Activated CD8-positive, alpha-beta T cell treated with anti-CD3 and anti-CD28 coated beads for 36 hours (primary cell): ENCODE data around the gene SLC26A2. TPM values are rescaled to one million over a fixed set of nuclear protein-coding genes. Genes with fewer than 3 reads are reported as not detected.

ENCODE experiments used
- ATAC-seq: fragments of 200-7000 bp; cut with Tn5 transposase; one replicate; pipeline ENCODE4 v1.10.0; 2021; ENCODE audit warnings: mild to moderate bottlenecking, moderate library complexity
- CTCF ChIA-PET: fragments of 350-600 bp; sonication (Branson Sonifier 250); formaldehyde crosslinking; loops from one replicate; lab custom pipeline; 2021; ENCODE audit warnings: antibody characterized with exemption; lab: Charles Lee
- POLR2A ChIA-PET: fragments of 350-600 bp; sonication (Branson Sonifier 250); formaldehyde crosslinking; loops from one replicate; lab custom pipeline; 2021; ENCODE audit warnings: antibody characterized with exemption; lab: Charles Lee
- DNase-seq: peaks from one replicate; pipeline ENCODE4 v3.0.0-alpha.2; 2020
- H3K27ac Mint-ChIP-seq: one replicate; pipeline ENCODE4 v1.8.0; 2021; ENCODE audit warnings: mild to moderate bottlenecking, mixed read lengths
- H3K27me3 Mint-ChIP-seq: one replicate; pipeline ENCODE4 v1.8.0; 2021; ENCODE audit warnings: mixed read lengths
- H3K36me3 Mint-ChIP-seq: one replicate; pipeline ENCODE4 v1.8.0; 2021; ENCODE audit warnings: low read depth, mixed read lengths
- H3K4me1 Mint-ChIP-seq: one replicate; pipeline ENCODE4 v1.8.0; 2021; ENCODE audit warnings: low read depth, mixed read lengths
- H3K4me3 Mint-ChIP-seq: one replicate; pipeline ENCODE4 v1.8.0; 2021; ENCODE audit warnings: mild to moderate bottlenecking, moderate library complexity, mixed read lengths
- H3K9me3 Mint-ChIP-seq: one replicate; pipeline ENCODE4 v1.8.0; 2021; ENCODE audit warnings: mixed read lengths
- CTCF ChIP-seq: fragments of 200-600 bp; IDR thresholded peaks from one replicate; pipeline ENCODE4 v1.8.0; 2022; ENCODE audit warnings: antibody characterized with exemption, mild to moderate bottlenecking
- intact Hi-C: fragments of 100-400 bp; cut with micrococcal nuclease; formaldehyde crosslinking; loops from one replicate; pipeline ENCODE4 v1.10.0; 2022
- total RNA-seq, 2 experiments: library from RNA; stranded (reverse); gene quantifications; one replicate each; pipeline ENCODE4 v1.2.3, GENCODE V29; 2021

The SLC26A2 gene
- total RNA-seq, 2 experiments from 2014 or later: 5.0 to 5.3 TPM

GRCh38 chr5:149961186-149961685 is 678 bp downstream of the SLC26A2 start:
- peaks cover 6% of the 10 kb centered on the region for H3K36me3 Mint-ChIP-seq
- H3K4me3 Mint-ChIP-seq: peak overlapping the region; percentile 95
- ChIA-PET POLR2A (interaction anchor here (0.7 to 5.5 kb wide), 6 partner anchors 8 to 309 kb away, joined by 3 to 36 read pairs (median 4); partner anchors contain the start of genes HMGXB3 and TIGD6), CTCF (interaction anchor here (0.6 to 7.9 kb wide), 15 partner anchors 10 to 325 kb away, joined by 3 to 81 read pairs (median 10); partner anchors contain the start of gene PPARGC1B)
- no peak for TF ChIP-seq CTCF
- peak overlapping the region; percentile 50 for H3K27ac Mint-ChIP-seq
- ATAC-seq (no peak), DNase-seq (no peak)
- no peaks in the 10 kb centered on the region for H3K9me3 Mint-ChIP-seq
- intact Hi-C loops: loop anchor here (10.0 kb wide), 1 partner anchor 326 kb away; no protein-coding TSS in a partner anchor
- H3K27me3 Mint-ChIP-seq: no peaks in the 10 kb centered on the region
- H3K4me1 Mint-ChIP-seq: peaks cover 35% of the 10 kb centered on the region

- DNase-seq: peak; percentile 12
- CTCF ChIA-PET: interaction anchor here (0.6 to 7.9 kb wide), 23 partner anchors 9 to 329 kb away, joined by 3 to 81 read pairs (median 6); partner anchors contain the start of genes HMGXB3 and TIGD6
Observed at GRCh38 chr5:149961957-149962409, 1.4 kb downstream of the SLC26A2 start.

GRCh38 chr5:149962601-149963300 is 2.2 kb downstream of the SLC26A2 start:
- Mint-ChIP-seq H3K27me3 (no peaks in the 10 kb centered on the region), H3K27ac (peak overlapping the region; percentile 11), H3K4me3 (no peak overlapping the region), H3K9me3 (no peaks in the 10 kb centered on the region), H3K36me3 (peaks cover 6% of the 10 kb centered on the region), H3K4me1 (peaks cover 37% of the 10 kb centered on the region)
- DNase-seq (no peak), ATAC-seq (no peak)
- ChIA-PET CTCF (interaction anchor here (0.9 to 7.9 kb wide), 23 partner anchors 8 to 330 kb away, joined by 3 to 81 read pairs (median 6); partner anchors contain the start of genes HMGXB3 and TIGD6), POLR2A (interaction anchor here (0.5 to 5.5 kb wide), 3 partner anchors 13 to 37 kb away, joined by 3 to 36 read pairs (median 3); partner anchors contain the start of genes HMGXB3 and TIGD6)
- TF ChIP-seq CTCF: no peak
- intact Hi-C loops: loop anchor here (10.0 kb wide), 1 partner anchor 328 kb away; no protein-coding TSS in a partner anchor

More at GRCh38 chr5:149961957-149962409, 1.4 kb downstream of the SLC26A2 start:
- TF ChIP-seq CTCF: peak; percentile 54
- POLR2A ChIA-PET: interaction anchor here (0.7 to 5.5 kb wide), 3 partner anchors 25 to 38 kb away, joined by 3 to 36 read pairs (median 3); partner anchors contain the start of genes HMGXB3 and TIGD6
- intact Hi-C loops: loop anchor here (10.0 kb wide), 1 partner anchor 327 kb away; no protein-coding TSS in a partner anchor
- H3K27me3 Mint-ChIP-seq: no peaks in the 10 kb centered on the region
- H3K36me3 Mint-ChIP-seq: peaks cover 6% of the 10 kb centered on the region
- H3K4me1 Mint-ChIP-seq: peaks cover 35% of the 10 kb centered on the region
- no peaks in the 10 kb centered on the region for H3K9me3 Mint-ChIP-seq
- no peak for ATAC-seq
- H3K4me3 Mint-ChIP-seq: peak overlapping the region; percentile 95
- peak overlapping the region; percentile 11 for H3K27ac Mint-ChIP-seq

- Mint-ChIP-seq H3K27me3 (no peaks in the 10 kb centered on the region), H3K36me3 (peaks cover 6% of the 10 kb centered on the region), H3K9me3 (no peaks in the 10 kb centered on the region), H3K4me3 (no peak overlapping the region), H3K27ac (no peak overlapping the region), H3K4me1 (peaks cover 37% of the 10 kb centered on the region)
- ChIA-PET POLR2A (interaction anchor here (0.7 kb wide), 1 partner anchor 22 kb away, joined by 3 read pairs; no protein-coding TSS in a partner anchor), CTCF (interaction anchor here (0.8 to 7.9 kb wide), 6 partner anchors 12 to 311 kb away, joined by 3 to 81 read pairs (median 8); no protein-coding TSS in a partner anchor)
- ATAC-seq (no peak), DNase-seq (no peak)
- intact Hi-C loops: loop anchor here (10.0 kb wide), 1 partner anchor 329 kb away; no protein-coding TSS in a partner anchor
- no peak for TF ChIP-seq CTCF
Observed at GRCh38 chr5:149963729-149964128, 3.2 kb downstream of the SLC26A2 start.
